HG02759 (cell line): Measurements from ENCODE around the gene UBTF.

Source experiments
- ATAC-seq: cut with Tn5 transposase; IDR thresholded peaks from one replicate; pipeline ENCODE4 v1.9.1; 2021; ENCODE audit warnings: mild to moderate bottlenecking, moderate library complexity; ENCODE audit not compliant: unreplicated experiment

The UBTF gene, protein sequence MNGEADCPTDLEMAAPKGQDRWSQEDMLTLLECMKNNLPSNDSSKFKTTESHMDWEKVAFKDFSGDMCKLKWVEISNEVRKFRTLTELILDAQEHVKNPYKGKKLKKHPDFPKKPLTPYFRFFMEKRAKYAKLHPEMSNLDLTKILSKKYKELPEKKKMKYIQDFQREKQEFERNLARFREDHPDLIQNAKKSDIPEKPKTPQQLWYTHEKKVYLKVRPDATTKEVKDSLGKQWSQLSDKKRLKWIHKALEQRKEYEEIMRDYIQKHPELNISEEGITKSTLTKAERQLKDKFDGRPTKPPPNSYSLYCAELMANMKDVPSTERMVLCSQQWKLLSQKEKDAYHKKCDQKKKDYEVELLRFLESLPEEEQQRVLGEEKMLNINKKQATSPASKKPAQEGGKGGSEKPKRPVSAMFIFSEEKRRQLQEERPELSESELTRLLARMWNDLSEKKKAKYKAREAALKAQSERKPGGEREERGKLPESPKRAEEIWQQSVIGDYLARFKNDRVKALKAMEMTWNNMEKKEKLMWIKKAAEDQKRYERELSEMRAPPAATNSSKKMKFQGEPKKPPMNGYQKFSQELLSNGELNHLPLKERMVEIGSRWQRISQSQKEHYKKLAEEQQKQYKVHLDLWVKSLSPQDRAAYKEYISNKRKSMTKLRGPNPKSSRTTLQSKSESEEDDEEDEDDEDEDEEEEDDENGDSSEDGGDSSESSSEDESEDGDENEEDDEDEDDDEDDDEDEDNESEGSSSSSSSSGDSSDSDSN

DNA sequence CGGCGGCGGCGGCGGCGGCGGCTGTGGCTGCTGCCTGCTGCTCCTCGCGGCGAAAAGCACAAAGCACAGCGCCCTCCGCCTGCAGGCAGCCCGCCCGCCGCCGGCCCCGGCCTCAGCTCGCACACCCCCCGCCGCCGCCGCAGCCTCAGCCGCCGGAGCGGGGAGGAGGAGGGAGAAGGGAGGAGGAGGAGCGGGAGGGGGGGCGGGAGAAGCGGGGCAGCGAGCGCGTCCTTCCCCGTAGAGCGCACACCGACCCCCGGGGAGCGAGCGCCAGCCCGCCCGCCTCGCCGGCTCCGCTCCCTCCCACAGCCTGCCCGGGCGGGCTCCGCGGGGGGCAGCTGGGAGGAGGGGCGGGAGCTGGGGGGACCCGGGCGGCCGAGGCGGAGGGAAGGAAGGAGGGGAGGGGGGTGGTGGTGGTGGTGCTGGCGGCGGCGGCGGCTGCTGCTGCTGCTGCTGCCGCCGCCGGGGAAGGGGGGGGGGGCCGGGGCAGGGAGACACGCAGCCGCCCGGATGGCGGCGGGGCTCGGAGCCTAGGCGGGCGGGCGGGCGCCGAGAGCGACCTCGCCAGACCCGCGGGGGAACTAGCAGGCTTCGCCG is at the start of gene UBTF:
UBTF (minus strand) TSS at position 60 of the 597 bp plus-strand sequence. CDS start 1,446 bp downstream, outside the sequence.
- ATAC-seq: peak; percentile 16

DNA sequence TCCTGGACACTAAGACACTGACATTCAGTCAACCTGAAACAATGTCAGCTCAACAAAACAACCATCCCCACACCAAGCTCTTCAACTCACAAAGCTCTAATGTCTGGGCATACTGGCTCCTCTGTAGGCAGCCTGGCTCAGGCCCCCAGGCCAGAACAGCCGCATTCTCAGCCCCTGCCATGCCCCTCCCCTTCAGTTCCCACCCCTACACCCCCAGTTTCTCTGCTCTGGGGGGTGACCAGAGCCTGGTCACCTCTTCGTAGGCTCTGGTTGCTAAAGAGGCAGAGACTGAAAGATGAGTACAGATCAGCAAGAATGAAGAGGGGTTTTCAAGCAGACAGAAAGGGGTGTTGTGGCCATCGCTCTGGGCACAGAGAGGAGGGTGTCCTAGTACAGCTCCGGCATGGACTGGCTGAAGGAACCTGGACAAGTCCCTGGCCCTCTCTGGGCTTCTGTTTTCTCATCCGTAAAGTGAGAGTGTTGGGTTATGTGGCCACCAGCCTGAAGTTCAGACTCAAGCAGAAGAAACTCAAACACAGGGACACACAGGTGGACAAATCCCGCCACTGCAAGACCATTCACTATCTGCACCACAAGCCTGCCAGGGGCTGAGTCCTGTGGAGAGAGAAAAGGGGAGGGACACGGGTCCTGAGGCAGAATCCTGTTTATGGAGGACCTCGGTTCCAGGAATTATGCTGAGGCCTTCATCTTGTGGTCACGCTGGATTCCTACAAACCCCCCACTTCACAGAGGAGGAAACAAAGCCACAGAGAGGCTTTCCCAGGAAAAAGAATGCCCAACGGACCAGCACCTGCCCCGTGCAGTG is 49.4 kb upstream of the UBTF start:
- ATAC-seq: no peak

DNA sequence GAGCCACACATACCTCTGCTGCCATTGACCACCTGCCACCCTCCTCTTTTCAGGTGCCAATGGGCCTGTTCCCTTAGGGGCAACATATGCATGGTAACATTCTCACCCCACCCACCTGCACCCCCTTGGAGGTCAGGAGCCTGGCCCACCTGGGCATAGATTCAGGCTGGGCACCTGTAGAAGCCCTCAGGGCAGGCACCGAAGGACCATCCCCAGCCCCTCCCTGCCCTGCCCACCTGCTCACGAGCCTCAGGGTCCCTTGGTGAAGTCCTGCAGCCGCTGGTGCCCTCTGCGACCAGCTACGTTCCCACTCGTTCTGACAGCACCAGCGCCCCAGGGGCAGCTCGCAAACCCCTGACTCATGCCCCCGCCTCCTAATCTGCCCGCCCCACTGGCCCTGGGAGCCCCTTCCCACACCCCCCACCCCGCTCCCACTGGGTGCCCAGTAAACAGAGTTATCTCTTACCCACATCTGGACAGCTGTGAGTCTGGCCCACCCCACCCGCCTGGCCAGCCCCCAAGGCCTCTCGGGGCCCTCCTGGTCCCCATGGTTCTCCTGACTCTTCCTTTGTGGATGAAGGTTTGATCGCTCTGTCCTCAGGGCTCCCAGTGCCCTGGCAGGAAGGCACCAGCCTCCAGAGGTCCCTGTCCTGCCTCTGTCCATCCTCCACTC is 48.5 kb upstream of the UBTF start, which contains the start of gene SLC4A1:
SLC4A1 (minus strand) TSS at position 318 of the 673 bp plus-strand sequence. CDS start 5,269 bp downstream, outside the sequence.
- ATAC-seq: no peak

DNA sequence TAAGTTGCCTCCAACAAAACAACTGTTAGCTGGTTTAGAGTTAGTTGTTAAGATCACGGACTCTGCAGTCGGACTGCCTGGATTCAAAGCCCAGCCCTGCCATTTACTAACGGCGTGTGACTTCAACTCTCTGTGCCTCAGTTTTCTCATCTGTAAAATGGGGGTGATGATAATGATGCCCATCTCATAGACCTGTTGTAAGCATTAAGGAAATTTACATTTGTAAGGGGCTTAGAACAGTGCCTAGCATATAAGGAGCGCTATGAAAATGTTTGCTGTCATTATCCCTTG is 47.6 kb upstream of the UBTF start:
- ATAC-seq: no peak

DNA sequence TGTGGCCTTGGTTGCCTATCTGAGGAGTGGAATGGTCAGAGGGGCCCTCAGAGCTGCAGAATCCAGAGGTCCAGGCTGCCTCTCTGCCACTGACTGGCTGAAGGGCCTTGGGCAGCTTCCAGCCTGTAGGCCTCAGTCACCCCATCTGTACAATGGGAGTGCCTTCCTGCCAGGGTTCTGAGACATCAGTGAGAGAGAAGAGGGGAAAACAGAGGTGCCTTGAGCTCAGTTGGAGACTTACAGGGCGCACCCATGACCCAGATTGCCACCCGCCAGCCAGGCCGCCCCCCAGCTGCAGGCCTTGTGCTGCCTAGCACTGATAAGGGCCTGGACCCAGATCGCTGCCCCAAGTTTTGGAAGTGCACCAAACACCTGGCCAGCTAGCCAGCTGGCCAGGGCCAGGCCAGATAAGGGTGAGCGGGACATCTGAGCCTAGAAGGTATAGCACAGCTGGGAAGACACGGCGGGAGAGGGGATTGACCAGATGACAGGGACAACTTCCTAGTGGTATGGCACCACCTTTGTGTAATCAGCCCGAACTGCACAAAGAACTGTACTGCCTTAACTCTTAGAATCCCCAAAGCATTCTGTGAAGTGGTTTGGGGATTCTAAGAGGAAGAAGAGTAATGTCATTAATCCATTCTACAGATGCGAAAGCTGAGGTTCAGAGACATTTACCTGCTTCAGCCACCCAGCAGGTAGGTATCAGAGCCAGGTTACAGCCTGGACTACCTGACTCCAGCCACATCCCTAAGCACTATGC is 47.1 kb upstream of the UBTF start:
- no peak for ATAC-seq

DNA sequence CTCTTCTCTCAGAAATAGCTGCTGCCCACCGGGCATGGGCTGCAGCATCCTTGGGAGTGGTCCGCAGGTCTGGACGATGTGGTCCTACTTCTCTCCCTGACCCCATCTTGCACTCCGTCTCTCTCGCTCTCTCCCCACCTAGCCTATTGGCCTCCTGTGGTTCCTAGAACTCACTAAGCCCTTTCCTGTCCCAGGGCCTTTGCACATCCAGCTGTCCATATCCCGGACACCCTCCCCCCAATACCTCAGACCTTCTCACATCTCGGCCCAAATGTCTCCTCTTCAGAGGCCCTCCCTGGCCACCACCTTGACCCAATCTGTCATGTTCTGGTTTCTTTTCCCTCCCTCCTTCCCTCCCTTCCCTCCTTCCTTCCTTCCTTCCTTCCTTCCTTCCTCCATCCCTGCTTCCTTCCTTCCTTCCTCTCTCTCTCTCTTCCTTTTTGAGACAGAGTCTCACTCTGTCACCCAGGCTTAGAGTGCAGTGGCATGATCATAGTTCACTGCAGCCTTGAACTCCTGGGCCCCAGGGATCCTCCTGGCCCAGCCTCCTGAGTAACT is 43.9 kb upstream of the UBTF start:
- no peak for ATAC-seq

DNA sequence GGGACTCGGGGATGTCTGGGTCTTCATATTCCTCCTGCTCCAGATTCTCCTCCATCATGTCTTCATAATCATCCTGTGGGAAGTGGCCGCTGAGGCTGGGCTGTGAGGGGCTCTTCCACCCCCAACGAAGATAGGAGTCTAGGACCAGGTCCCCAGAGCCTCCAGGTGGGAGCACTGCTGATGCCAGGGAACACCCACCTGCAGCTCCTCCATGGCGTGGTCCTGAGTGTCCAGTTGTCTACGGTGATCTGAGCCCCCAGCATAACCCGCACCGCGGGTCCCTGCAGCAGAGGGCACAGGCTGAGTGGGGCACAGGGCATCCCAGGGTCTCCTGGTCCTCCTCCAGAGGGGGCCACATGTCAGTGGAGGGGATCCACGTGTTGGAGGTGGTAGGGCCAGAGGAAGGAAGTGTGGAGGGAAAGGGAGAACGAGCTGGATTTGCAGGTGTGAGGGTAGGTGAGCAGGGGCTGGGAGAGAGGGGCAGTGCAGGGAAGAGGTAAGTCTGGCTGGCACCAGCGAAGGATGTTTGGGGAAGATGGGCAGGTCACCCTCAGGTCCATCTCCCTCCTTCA is 43.3 kb upstream of the UBTF start:
- no peak for ATAC-seq

DNA sequence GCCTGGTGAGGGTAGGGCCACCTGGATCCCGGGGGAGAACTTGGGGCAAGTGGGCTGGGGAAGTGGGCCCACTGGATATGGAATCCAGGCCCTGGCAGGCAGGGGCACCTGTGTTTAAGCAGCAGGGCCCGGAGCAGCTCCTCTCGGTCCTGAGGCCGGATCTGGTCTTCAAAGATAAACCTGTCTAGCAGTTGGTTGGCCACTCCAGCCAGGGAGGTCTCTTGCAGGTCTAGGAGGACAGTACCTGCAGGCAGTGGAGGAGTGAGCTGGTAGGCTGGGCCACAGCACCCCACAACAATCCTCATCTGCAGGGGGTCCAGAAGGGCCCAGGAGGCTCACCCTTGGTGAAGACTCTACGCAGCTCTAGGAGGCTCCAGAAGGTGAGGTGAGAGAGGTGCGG is 40.8 kb upstream of the UBTF start:
- no peak for ATAC-seq

DNA sequence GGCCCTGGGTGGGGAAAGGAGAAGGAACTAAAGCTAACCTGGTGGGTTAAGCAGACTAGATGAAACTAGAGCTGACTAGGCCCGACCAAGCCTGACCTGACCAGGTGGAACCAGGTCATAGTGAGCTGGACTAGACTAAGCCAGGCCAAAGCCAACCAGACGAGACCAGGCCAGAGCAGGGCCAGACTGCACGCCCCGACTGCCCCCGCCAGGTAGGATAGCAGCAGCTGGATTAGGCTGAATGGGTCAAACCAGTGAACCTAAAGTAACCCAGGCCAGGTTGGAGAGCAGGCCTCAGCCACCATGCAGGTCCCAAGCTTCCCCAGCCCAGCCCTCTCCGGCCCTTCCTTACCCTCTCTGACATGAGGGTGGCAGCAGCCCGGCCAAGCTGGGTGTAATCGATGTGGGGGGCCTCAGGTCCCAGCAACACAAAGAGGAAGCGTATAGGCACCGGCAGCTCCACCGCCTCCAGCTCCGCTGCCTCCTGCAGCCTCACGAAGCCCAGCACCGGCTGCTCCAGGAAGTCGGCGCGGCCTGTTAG is 39.4 kb upstream of the UBTF start:
- ATAC-seq: no peak

DNA sequence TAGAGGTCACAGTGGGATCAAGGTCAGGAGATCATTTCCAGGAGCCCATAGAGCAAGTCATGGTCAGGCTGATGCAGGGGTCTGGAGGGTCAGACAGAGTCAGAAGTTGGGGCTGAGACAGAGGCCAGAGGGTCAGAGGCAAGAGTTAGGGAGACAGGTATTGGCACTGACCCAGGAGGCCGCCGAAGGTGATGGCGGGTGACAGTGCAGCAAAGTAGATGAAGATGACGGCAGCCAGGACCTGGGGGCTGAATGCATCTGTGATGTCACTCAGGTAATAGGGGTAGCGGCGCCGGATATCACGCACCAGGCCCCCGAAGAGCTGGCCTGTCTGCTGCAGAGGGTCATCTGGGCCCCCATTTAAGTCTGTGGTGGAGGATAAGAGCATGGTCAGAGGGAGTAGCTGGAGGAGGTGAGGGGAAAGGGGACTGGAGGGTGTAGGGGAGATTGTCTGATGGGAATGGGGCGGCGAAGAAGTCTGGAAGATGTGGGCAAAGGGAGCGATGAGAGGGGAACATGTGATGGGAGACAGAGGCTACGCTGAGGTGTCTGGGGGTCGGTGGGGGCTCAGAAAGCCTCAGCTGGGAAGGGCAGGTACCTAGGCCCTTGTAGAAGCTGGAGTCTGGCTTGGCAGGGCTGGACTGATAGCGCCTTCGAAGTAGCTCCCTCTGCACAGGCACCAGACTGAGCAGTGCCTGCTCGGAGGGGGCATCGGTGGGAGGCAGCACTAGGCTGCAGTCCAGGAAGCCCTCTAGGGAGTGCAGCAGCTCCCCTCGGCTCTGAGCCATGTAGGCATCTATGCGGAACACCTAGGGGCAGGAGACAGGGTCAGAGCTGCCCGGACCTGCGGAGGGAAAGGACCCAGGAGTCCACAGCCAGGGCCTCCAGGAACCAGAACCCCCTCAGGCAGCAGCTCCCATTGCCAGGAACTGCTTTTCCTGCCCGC is 38.6 kb upstream of the UBTF start:
- no peak for ATAC-seq

DNA sequence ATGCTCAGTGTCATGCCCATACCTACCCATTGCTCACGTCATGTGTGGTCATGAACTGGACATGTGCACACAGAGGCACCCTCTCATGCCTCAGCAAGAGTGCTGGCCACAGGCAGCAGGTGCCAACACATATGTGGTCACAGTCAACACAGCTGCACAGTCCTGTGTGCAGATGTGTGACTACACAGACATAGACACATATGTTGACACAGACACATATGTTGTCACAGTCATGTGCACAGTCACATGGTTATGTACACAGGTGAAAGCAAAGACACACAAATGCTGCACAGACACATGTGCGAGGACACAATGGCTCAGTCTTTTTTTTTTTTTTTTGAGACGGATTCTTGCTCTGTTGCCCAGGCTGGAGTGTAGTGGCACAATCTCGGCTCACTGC is 37.2 kb upstream of the UBTF start:
- no peak for ATAC-seq

DNA sequence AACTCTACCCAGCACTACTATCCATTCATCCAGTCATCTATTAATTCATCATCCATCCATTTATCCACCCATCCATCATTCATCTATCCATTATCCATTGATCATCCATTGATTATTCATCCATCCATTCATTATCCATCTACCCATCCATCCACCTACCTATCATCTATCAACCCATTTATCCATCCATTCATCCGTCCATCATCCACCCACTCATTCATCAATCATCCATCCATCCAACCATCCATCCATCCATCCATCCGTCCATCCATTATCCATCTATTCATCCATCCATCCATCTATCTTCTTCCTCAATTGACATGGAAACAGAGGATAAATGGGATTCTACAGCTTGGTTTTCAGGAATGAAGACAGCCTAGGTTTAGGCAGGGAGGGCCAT is 36.4 kb upstream of the UBTF start:
- no peak for ATAC-seq

DNA sequence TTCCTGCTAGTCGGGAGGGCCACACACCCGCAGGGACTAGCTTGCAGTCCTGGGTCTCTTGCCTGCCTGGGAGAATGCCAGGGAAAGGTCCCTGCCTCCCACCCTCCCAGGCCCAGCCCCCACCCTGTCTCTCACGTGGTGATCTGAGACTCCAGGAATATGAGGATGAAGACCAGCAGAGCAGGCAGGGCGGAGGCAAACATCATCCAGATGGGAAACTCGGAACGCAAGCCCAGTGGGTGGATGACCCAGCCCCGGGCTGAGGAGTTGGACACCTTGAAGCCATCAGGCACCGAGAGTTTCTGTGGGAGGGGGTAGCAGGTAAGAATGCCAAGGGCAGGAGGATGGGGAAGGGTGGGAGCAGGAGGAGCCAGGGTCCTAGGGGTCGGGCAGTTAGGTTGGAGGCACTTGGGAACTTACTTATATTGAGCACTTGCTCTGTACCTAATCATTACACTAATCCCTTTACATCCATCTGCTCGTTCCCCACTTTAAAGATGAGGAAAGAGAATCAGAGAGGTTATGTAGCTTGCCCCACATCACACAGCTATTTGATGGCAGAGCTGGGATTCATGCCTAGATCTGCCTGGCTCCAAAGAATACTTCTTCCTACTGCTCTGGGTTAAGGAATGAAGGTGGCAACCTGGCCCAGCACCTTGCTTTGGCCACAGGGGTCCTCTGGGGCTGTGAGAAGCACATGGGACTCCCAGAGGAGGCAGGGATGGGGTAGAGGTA is 35.1 kb upstream of the UBTF start:
- ATAC-seq: no peak

DNA sequence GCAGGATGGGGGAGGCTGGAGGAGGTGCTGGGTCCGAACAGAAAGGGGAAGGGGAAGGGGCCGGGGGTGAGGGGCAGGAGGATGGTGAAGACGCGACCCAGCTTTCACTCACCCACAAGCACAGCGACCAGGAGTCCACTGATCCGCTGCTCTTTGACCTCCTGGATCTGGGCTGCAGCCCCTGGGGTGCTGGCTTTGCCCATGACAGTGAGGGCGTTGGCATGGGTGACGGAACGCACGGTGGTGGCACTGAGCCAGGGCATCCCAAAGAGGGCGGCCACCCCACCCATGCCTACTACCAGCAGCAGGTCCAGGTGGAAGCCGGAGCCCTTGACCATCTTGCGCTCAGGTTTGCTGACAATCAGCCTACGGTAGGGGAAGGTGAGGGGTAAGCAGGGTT is 33.5 kb upstream of the UBTF start:
- ATAC-seq: no peak

DNA sequence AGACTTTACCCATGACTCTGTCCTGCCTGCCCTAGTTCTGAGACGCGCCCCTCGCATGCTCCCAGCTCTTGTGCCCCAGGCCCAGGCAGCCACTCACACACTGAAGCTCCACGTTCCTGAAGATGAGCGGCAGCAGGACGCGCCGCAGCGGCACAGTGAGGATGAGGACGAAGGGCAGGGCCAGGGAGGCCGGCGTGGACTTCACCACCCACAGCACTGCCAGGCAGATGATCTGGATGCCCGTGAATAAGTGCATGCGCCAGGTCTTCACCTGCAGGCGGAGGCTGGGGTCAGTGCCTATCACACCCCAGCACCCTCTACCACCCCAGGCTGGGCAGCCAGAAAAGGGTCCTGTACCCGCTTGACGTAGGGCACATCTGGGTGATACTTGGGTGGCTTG is 31.6 kb upstream of the UBTF start:
- ATAC-seq: no peak

DNA sequence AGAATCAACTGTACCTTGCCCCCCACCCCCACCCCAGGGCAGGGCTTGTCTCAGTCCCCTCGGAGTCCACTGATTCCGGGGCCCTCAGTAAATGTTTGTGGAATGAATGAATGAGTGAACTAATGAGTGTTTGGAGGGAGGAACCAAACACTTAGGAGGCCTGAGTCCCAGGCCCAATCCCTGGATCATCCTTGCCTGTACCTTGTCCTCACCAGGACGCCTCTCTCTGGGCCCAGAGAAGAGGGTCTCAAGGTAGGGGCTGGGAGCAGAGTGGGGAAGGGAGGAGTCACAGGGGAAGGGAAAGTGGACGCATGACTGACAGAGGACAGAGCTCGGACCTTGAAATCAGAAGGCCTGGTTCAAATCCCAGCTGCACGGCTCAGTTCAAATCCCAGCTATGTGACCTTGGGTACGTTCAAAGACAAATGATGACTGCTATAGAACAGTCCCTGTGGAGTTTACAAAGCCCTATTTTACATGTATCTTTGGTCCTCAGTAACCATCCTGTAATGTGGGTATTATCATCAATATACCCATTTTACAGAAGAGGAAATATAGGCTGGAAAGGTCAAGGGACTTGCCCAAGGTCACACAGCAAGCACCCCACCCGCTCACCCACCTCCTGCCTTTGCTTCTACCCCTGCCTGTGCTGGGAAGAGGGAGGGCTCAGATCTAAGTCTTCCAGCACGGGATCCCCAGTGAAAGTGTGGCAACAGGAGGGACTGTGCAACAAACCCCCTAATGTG is 30.2 kb upstream of the UBTF start:
- no peak for ATAC-seq
